Tibial nerve (tissue), 4 donors: ENCODE data around the gene CFTR. TPM values are rescaled to one million over a fixed set of nuclear protein-coding genes. Genes with fewer than 3 reads are reported as not detected.

Source experiments
- DNase-seq, 2 donors: peaks; one replicate each; pipeline ENCODE4 v3.0.0-alpha.2; 2019; ENCODE audit warnings: low spot score in 2 of 2
- H3K27ac ChIP-seq, 4 donors: fragments of 200-600 bp; sonication (generic) in 3 of 4; one replicate each; pipeline ENCODE4 v1.5.1; 2017 to 2019; ENCODE audit warnings: mild to moderate bottlenecking in 1 of 4
- H3K27me3 ChIP-seq, 2 donors: fragments of 200-600 bp; sonication (generic) in 1 of 2; one replicate each; pipeline versions ENCODE4 v1.5.1 to v1.6.0; 2017 to 2019
- H3K36me3 ChIP-seq, 3 donors: fragments of 200-600 bp; sonication (generic); one replicate each; pipeline ENCODE4 v1.5.1; 2018 to 2019
- H3K4me1 ChIP-seq, 4 donors: fragments of 200-600 bp; sonication (generic) in 3 of 4; one replicate each; pipeline ENCODE4 v1.5.1; 2017 to 2019
- H3K4me3 ChIP-seq, 4 donors: fragments of 200-600 bp; sonication (generic) in 3 of 4; one replicate each; pipeline ENCODE4 v1.5.1; 2017 to 2019; ENCODE audit warnings: mild to moderate bottlenecking in 1 of 4, moderate library complexity in 1 of 4
- H3K9me3 ChIP-seq, 4 donors: fragments of 200-600 bp; sonication (generic) in 3 of 4; one replicate each; pipeline ENCODE4 v1.5.1; 2017 to 2019
- EP300 ChIP-seq, 2 donors: sonication (generic); formaldehyde crosslinking; IDR thresholded peaks; one replicate each; pipeline ENCODE4 v1.6.1; 2017; ENCODE audit warnings: antibody characterized with exemption in 2 of 2, mild to moderate bottlenecking in 1 of 2
- POLR2A ChIP-seq, 2 donors: fragments of 450-650 bp; IDR thresholded peaks; one replicate each; pipeline ENCODE4 v1.6.1; 2017; ENCODE audit warnings: antibody characterized with exemption in 2 of 2, mild to moderate bottlenecking in 2 of 2, moderate library complexity in 2 of 2
- WGBS, 2 donors: methylation state at CpG; one replicate each; pipeline ENCODE4 v1.1.5; 2018; 5-methylcytosine and 5-hydroxymethylcytosine counted together
- total RNA-seq, 4 donors: library from RNA; depleted of rRNA; stranded (reverse); fragments of >200 nt; gene quantifications; one replicate each; pipeline ENCODE4 v1.1.0, GENCODE V29; 2016
- TF ChIP-seq, protein P1 (sequence below), 5 experiments: fragments of 200-600 bp in 3 of 5; fragments of 450-650 bp in 2 of 5; sonication (generic) in 3 of 5; IDR thresholded peaks; one replicate each; pipeline ENCODE4 v1.5.1; 2016 to 2019; ENCODE audit warnings: antibody characterized with exemption in 5 of 5, mild to moderate bottlenecking in 3 of 5, moderate library complexity in 2 of 5

Gene CFTR
- total RNA-seq, 4 donors from 2014 or later: under 0.01 TPM; not detected in 3

GRCh38 chr7:117659531-117660011 is 179.7 kb downstream of the CFTR start:
- Histone ChIP-seq H3K4me1 (no peaks in the 10 kb centered on the region), H3K9me3 (no peaks in the 10 kb centered on the region), H3K27ac (peak overlapping the region in 1 of 4 donors; percentile 24), H3K4me3 (no peak overlapping the region), H3K27me3 (no peaks in the 10 kb centered on the region), H3K36me3 (no peaks in the 10 kb centered on the region)
- TF ChIP-seq POLR2A (IDR thresholded peaks at IDR 0.05) (no peak), EP300 (IDR thresholded peaks at IDR 0.05) (no peak)
- TF ChIP-seq, protein P1, sequence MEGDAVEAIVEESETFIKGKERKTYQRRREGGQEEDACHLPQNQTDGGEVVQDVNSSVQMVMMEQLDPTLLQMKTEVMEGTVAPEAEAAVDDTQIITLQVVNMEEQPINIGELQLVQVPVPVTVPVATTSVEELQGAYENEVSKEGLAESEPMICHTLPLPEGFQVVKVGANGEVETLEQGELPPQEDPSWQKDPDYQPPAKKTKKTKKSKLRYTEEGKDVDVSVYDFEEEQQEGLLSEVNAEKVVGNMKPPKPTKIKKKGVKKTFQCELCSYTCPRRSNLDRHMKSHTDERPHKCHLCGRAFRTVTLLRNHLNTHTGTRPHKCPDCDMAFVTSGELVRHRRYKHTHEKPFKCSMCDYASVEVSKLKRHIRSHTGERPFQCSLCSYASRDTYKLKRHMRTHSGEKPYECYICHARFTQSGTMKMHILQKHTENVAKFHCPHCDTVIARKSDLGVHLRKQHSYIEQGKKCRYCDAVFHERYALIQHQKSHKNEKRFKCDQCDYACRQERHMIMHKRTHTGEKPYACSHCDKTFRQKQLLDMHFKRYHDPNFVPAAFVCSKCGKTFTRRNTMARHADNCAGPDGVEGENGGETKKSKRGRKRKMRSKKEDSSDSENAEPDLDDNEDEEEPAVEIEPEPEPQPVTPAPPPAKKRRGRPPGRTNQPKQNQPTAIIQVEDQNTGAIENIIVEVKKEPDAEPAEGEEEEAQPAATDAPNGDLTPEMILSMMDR (IDR thresholded peaks at IDR 0.05): no peak
- no peak for DNase-seq

DNA sequence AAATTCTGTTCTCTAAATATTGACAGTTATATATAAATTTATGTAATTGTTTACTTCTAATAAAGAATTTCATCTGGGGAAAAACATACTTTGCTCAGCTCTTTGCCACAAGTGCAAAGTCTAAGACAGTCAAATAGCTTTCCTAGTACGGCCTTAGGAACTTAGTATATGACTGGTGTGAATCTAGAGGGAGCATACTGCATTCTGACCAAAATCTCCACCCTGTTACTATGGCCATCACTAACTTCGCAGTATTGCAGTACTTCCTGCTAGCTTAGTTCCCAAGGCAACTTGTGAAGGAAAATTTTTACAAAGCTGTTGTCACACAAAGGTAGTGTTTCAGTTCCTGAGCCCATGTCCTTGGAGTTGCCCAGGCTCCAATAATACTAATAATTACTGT is 181.5 kb downstream of the CFTR start:
- H3K4me3 ChIP-seq: no peak overlapping the region
- no peaks in the 10 kb centered on the region for H3K4me1 ChIP-seq
- no peak overlapping the region for H3K27ac ChIP-seq
- no peaks in the 10 kb centered on the region for H3K27me3 ChIP-seq
- H3K9me3 ChIP-seq: no peaks in the 10 kb centered on the region
- WGBS, 2 donors: 77 to 80% methylated on average over 2 of the region's 2 CpGs
- DNase-seq: no peak
- no peaks in the 10 kb centered on the region for H3K36me3 ChIP-seq
- TF ChIP-seq, protein P1 (IDR thresholded peaks at IDR 0.05): no peak
- no peak for TF ChIP-seq POLR2A (IDR thresholded peaks at IDR 0.05)
- TF ChIP-seq EP300 (IDR thresholded peaks at IDR 0.05): no peak

GRCh38 chr7:117664047-117664446 is 184.2 kb downstream of the CFTR start:
- H3K4me1 ChIP-seq: no peaks in the 10 kb centered on the region
- WGBS, 2 donors: 90 to 96% methylated on average over 3 of the region's 3 CpGs
- TF ChIP-seq POLR2A (IDR thresholded peaks at IDR 0.05): no peak
- no peak for TF ChIP-seq EP300 (IDR thresholded peaks at IDR 0.05)
- TF ChIP-seq, protein P1 (IDR thresholded peaks at IDR 0.05): no peak

GRCh38 chr7:117665368-117665767 is 185.5 kb downstream of the CFTR start:
- H3K4me3 ChIP-seq: no peak overlapping the region
- no peaks in the 10 kb centered on the region for H3K27me3 ChIP-seq
- no peaks in the 10 kb centered on the region for H3K36me3 ChIP-seq
- TF ChIP-seq, protein P1 (IDR thresholded peaks at IDR 0.05): no peak
- TF ChIP-seq EP300 (IDR thresholded peaks at IDR 0.05) (no peak), POLR2A (IDR thresholded peaks at IDR 0.05) (no peak)
- H3K4me1 ChIP-seq: no peaks in the 10 kb centered on the region
- DNase-seq: no peak
- no peak overlapping the region for H3K27ac ChIP-seq
- H3K9me3 ChIP-seq: no peaks in the 10 kb centered on the region

More at GRCh38 chr7:117664047-117664446, 184.2 kb downstream of the CFTR start:
- Histone ChIP-seq H3K4me3 (no peak overlapping the region), H3K27me3 (no peaks in the 10 kb centered on the region), H3K9me3 (no peaks in the 10 kb centered on the region), H3K27ac (no peak overlapping the region), H3K36me3 (no peaks in the 10 kb centered on the region)
- DNase-seq: no peak

DNA sequence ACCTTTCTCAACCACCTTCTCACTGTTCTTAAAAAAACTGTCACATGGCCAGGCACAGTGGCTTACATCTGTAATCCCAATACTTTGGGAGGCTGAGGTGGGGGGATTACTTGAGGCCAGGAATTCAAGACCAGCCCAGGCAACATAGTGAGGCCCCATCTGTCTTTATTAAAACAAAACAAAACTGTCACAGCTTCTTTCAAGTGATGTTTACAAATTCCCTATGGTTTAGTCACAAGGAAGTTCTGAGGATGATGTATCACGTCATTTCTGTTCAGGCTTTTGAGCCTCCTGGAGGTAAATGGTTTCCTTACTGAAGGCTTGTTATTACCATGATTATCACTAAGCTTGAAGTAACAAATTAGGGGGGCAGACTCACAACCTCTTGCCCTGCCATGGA is 186.2 kb downstream of the CFTR start:
- Histone ChIP-seq H3K4me3 (no peak overlapping the region), H3K27ac (no peak overlapping the region), H3K36me3 (no peaks in the 10 kb centered on the region), H3K4me1 (no peaks in the 10 kb centered on the region), H3K9me3 (no peaks in the 10 kb centered on the region), H3K27me3 (no peaks in the 10 kb centered on the region)
- no peak for DNase-seq
- WGBS, 2 donors: 64 to 79% methylated on average over 1 of the region's 1 CpG
- TF ChIP-seq EP300 (IDR thresholded peaks at IDR 0.05): no peak
- TF ChIP-seq, protein P1 (IDR thresholded peaks at IDR 0.05): no peak
- no peak for TF ChIP-seq POLR2A (IDR thresholded peaks at IDR 0.05)
